ENCODE measurements around the gene HPS5. TPM values are rescaled to one million over a fixed set of nuclear protein-coding genes. Genes with fewer than 3 reads are reported as not detected.
A peak's percentile ranks its signal among the peaks of the same experiment; 100 is the strongest.

HPS5 gene
- total RNA-seq, 1 experiment from 2014 or later: 15.4 TPM

DNA sequence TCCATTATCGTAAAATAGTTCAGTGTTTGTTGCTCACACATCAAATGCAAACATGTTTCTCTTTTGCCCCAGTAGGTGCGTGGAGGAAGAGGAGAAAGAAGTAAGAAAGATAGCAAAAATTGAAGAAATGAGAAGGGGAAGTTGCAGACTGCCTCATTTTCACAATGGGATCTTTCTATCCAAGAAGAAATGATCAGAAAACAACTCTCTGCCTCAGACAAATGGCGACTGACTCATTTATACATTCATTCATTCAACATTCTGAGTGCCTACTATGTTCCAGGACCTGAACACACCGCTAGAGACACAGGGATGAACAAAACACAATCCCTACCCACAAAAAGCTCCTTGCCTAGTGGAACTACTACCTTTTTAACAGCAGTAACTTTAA is 367 bp downstream of the HPS5 start:
- Mint-ChIP-seq H3K27me3 (ENCODE audit: low read depth) (no peaks in the 10 kb centered on the region), H3K9me3 (no peaks in the 10 kb centered on the region; a peak in 1 of 5 replicates), H3K27ac (peak overlapping the region; percentile 100), H3K4me3 (peak overlapping the region; percentile 93 to 98), H3K36me3 (ENCODE audit: insufficient read depth in 1 of 3, low read depth in 3 of 3) (peaks cover 2 to 27% (median 22%) of the 10 kb centered on the region in 3 experiments; a peak in 6 of 7 replicates), H3K4me1 (peaks cover 26 to 35% of the 10 kb centered on the region in 2 experiments)
- Histone ChIP-seq H3K9me3 (ENCODE audit: control insufficient read depth, low read depth, low read length) (no peaks in the 10 kb centered on the region), H3K4me2 (ENCODE audit: insufficient read depth, insufficient read length, low read length) (peak overlapping the region; percentile 98), H2BK20ac (ENCODE audit: low read depth, low read length, poor library complexity, severe bottlenecking) (no peak overlapping the region), H2BK5ac (ENCODE audit: insufficient read length, low read length) (no peak overlapping the region), H3K79me2 (ENCODE audit: insufficient read depth, low read length) (peaks cover 35% of the 10 kb centered on the region; the same call in 1 of the 2 replicates), H4K20me1 (ENCODE audit: control insufficient read depth, insufficient read depth, insufficient read length) (no peaks in the 10 kb centered on the region), H3K23ac (ENCODE audit: insufficient read length, low read depth, low read length) (no peak overlapping the region), H4K5ac (ENCODE audit: insufficient read length, low read depth, low read length) (no peak overlapping the region), H4K91ac (ENCODE audit: insufficient read length, low read depth, low read length) (no peak overlapping the region), H3K79me1 (ENCODE audit: insufficient read depth, low read depth, low read length, poor library complexity, severe bottlenecking) (no peaks in the 10 kb centered on the region), H3T11ph (ENCODE audit: low read length) (no peak overlapping the region), H3K4me1 (ENCODE audit: insufficient read depth, low read length) (no peaks in the 10 kb centered on the region; the same call in 1 of the 2 replicates), H2AK5ac (ENCODE audit: insufficient read length, low read length) (no peak overlapping the region), H3K27ac (ENCODE audit: insufficient read length, low read depth, low read length) (peak overlapping the region; percentile 19), H3K9ac (ENCODE audit: extremely low read depth, insufficient read length, low read length) (peak overlapping the region; percentile 91), H2BK15ac (ENCODE audit: low read depth, low read length) (no peak overlapping the region), H3K14ac (ENCODE audit: insufficient read depth, low read length) (peak overlapping the region; percentile 30; the same call in 1 of the 2 replicates), H4K8ac (replicated peaks; ENCODE audit: insufficient read length, low read depth, low read length) (no peak overlapping the region), H3K56ac (ENCODE audit: insufficient read length, low read depth, low read length) (no peak overlapping the region), H3K4ac (ENCODE audit: low read depth, low read length) (no peak overlapping the region), H3K18ac (ENCODE audit: insufficient read length, low read depth, low read length) (peak overlapping the region; percentile 6), H3K23me2 (ENCODE audit: insufficient read length, low read depth, low read length, poor library complexity, severe bottlenecking) (peaks cover 7% of the 10 kb centered on the region), H3K27me3 (ENCODE audit: insufficient read depth, low read length) (no peaks in the 10 kb centered on the region), H2BK120ac (ENCODE audit: low read depth, low read length, poor library complexity, severe bottlenecking) (no peak overlapping the region), H2AFZ (ENCODE audit: low read length) (peak overlapping the region; percentile 10), H2BK12ac (ENCODE audit: insufficient read length, low read depth, low read length) (no peak overlapping the region)
- WGBS (ENCODE audit: extremely low coverage, insufficient read length, low lambda C conversion rate): no CpG with 5 or more reads among the region's 4 CpGs
- TF ChIP-seq, protein P1, sequence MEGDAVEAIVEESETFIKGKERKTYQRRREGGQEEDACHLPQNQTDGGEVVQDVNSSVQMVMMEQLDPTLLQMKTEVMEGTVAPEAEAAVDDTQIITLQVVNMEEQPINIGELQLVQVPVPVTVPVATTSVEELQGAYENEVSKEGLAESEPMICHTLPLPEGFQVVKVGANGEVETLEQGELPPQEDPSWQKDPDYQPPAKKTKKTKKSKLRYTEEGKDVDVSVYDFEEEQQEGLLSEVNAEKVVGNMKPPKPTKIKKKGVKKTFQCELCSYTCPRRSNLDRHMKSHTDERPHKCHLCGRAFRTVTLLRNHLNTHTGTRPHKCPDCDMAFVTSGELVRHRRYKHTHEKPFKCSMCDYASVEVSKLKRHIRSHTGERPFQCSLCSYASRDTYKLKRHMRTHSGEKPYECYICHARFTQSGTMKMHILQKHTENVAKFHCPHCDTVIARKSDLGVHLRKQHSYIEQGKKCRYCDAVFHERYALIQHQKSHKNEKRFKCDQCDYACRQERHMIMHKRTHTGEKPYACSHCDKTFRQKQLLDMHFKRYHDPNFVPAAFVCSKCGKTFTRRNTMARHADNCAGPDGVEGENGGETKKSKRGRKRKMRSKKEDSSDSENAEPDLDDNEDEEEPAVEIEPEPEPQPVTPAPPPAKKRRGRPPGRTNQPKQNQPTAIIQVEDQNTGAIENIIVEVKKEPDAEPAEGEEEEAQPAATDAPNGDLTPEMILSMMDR (conservative IDR thresholded peaks at IDR 0.05): no peak
- DNase-seq: no peak

Data from H9 (cell line).